ENCODE data around the gene SORCS2. TPM values are rescaled to one million over a fixed set of nuclear protein-coding genes. Genes with fewer than 3 reads are reported as not detected.

The SORCS2 gene
- total and polyA plus RNA-seq, 2 of the 8 experiments (the other 6 are each of a cell fraction or from before 2014, with no cell fraction given), result 0.36 to 1.8 TPM

GRCh38 chr4:7647600-7648543 is 455.5 kb downstream of the SORCS2 start:
- H2BK15ac ChIP-seq (ENCODE audit: low read length), result no peak overlapping the region
- H3K79me1 ChIP-seq (ENCODE audit: low read depth, low read length), result no peaks in the 10 kb centered on the region
- no peak overlapping the region for H3K14ac ChIP-seq (ENCODE audit: insufficient read length)
- H2BK120ac ChIP-seq (replicated peaks; ENCODE audit: low read depth, low read length), result no peak overlapping the region
- TF ChIP-seq PHF8 (conservative IDR thresholded peaks at IDR 0.05; ENCODE audit: low read depth, low read length) (no peak), CHD2 (IDR thresholded peaks at IDR 0.05; ENCODE audit: low read length) (no peak), RXRA (IDR thresholded peaks at IDR 0.05; ENCODE audit: insufficient read depth, low read depth, low read length) (no peak), HDAC6 (IDR thresholded peaks at IDR 0.05; ENCODE audit: low read depth, low read length) (no peak), BRCA1 (IDR thresholded peaks at IDR 0.05; ENCODE audit: low read depth, low read length) (no peak), CBX8 (IDR thresholded peaks at IDR 0.05; ENCODE audit: borderline replicate concordance, low read depth, low read length) (no peak), MAX (IDR thresholded peaks at IDR 0.05) (no peak), USF2 (IDR thresholded peaks at IDR 0.05; ENCODE audit: low read length) (no peak), JUN (IDR thresholded peaks at IDR 0.05; ENCODE audit: low read depth, low read length) (no peak), CEBPB (IDR thresholded peaks at IDR 0.05; ENCODE audit: low read depth, low read length) (no peak)
- H4K20me1 ChIP-seq (replicated peaks in 1 of 2; ENCODE audit: control insufficient read depth in 1 of 2, insufficient read depth in 2 of 2, low read length in 2 of 2), result no peaks in the 10 kb centered on the region
- no peak overlapping the region for H3K56ac ChIP-seq (replicated peaks; ENCODE audit: insufficient read length, low read depth, low read length)
- H3K23me2 ChIP-seq (ENCODE audit: low read depth, low read length), result no peaks in the 10 kb centered on the region; the same call in 1 of the 2 replicates
- no peak overlapping the region for H3K4ac ChIP-seq (replicated peaks; ENCODE audit: insufficient read length, low read depth, low read length)
- POLR2A ChIA-PET (ENCODE audit: partially characterized antibody), result no interaction called here
- H3K4me3 ChIP-seq (ENCODE audit: extremely low read depth in 1 of 4, insufficient read depth in 2 of 4, low read depth in 3 of 4, low read length in 4 of 4), result no peak overlapping the region
- H2AFZ ChIP-seq (ENCODE audit: low read length), result no peak overlapping the region
- H4K8ac ChIP-seq (ENCODE audit: extremely low read depth, insufficient read depth, low read length), result no peak overlapping the region
- DNase-seq (ENCODE audit: low read depth in 1 of 2, low spot score in 2 of 2) (no peak), FAIRE-seq (no peak)
- CTCF ChIA-PET (ENCODE audit: partially characterized antibody), result interaction anchor here (0.8 to 2.2 kb wide), 5 partner anchors 13 to 433 kb away, joined by 3 to 9 read pairs (median 3); no protein-coding TSS in a partner anchor
- no peak overlapping the region for H3K4me2 ChIP-seq (ENCODE audit: insufficient read depth in 1 of 2, low read depth in 2 of 2, low read length in 2 of 2)
- H2BK12ac ChIP-seq (ENCODE audit: low read depth, low read length), result no peak overlapping the region
- no peak overlapping the region for H3K18ac ChIP-seq (ENCODE audit: extremely low read depth, low read length)
- H3K79me2 ChIP-seq (ENCODE audit: control insufficient read depth in 1 of 2, insufficient read depth in 2 of 2, low read length in 2 of 2), result no peaks in the 10 kb centered on the region
- H3K9me3 ChIP-seq (ENCODE audit: insufficient read depth in 2 of 2, low read depth in 1 of 2, low read length in 1 of 2), result peaks cover 6% of the 10 kb centered on the region in 2 experiments
- WGBS, 2 experiments (ENCODE audit: extremely low coverage in 1 of 2, insufficient coverage in 1 of 2, insufficient read length in 1 of 2, insufficient replicate concordance in 2 of 2, low coverage in 1 of 2, low lambda C conversion rate in 2 of 2, missing lambda C conversion rate in 1 of 2), result 88% methylated on average over 20 of the region's 23 CpGs; no CpG with 5 or more reads in 1 of the 2 experiments
- H4K91ac ChIP-seq (replicated peaks; ENCODE audit: insufficient read length, low read length), result no peak overlapping the region
- no peaks in the 10 kb centered on the region for H3K36me3 ChIP-seq (ENCODE audit: control insufficient read depth in 2 of 4, insufficient read depth in 4 of 4, low read length in 3 of 4)
- H4K5ac ChIP-seq (ENCODE audit: insufficient read length, low read depth, low read length), result no peak overlapping the region
- H3K23ac ChIP-seq (ENCODE audit: insufficient read length), result no peak overlapping the region
- H2BK5ac ChIP-seq (ENCODE audit: low read depth, low read length), result no peak overlapping the region
- peaks cover 0 to 14% (median 10%) of the 10 kb centered on the region in 4 experiments; a peak in 6 of 7 replicates for H3K4me1 ChIP-seq (replicated peaks in 1 of 4; ENCODE audit: control insufficient read depth in 3 of 4, insufficient read depth in 4 of 4, low read length in 3 of 4)
- H2AK5ac ChIP-seq (ENCODE audit: low read depth, low read length), result no peak overlapping the region
- H2BK20ac ChIP-seq (ENCODE audit: low read length), result no peak overlapping the region
- no peaks in the 10 kb centered on the region for H3K27me3 ChIP-seq (replicated peaks in 1 of 4; ENCODE audit: control insufficient read depth in 3 of 4, extremely low read depth in 1 of 4, insufficient read depth in 3 of 4, low read length in 3 of 4)
- H3K9ac ChIP-seq (replicated peaks in 1 of 4; ENCODE audit: extremely low read depth in 1 of 4, low read depth in 3 of 4, low read length in 3 of 4), result no peak overlapping the region
- no peak overlapping the region for H3K27ac ChIP-seq (ENCODE audit: low read depth, low read length)
